NCI-H1694 treated with DMSO at 0.1 percent for 48 hours (cell line): ENCODE results near the gene SEMA5A.

Experiments
- DNase-seq: peaks from one replicate; lab custom pipeline; 2025; lab: John Stamatoyannopoulos, UW

SEMA5A gene

GRCh38 chr5:9009931-9010651 is 535.8 kb downstream of the SEMA5A start:
- no peak for DNase-seq

DNA sequence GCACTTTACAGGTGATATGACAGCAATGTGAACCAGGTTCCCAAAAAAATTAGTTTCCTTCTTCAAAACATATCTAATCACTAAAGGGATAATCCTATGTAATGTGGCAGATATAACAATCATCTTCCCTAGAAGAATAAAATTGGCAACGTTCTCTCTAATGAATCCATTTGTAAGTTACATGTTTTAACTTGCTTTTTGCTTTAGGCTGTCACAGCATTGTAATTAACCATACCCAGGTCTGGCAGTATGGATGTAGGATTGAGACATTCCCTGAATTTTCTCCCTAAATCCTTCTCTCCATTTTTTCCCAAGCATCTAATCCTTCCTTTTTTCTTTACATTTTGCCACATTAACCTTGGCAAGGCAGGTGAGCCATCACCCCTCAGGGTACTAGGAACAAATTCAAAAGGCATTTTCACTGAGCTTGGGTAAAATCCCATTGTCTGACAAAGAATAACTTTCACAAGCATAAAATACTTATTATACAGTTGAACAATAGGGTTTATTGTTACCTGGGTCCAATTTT is 548.3 kb downstream of the SEMA5A start:
- DNase-seq: no peak

DNA sequence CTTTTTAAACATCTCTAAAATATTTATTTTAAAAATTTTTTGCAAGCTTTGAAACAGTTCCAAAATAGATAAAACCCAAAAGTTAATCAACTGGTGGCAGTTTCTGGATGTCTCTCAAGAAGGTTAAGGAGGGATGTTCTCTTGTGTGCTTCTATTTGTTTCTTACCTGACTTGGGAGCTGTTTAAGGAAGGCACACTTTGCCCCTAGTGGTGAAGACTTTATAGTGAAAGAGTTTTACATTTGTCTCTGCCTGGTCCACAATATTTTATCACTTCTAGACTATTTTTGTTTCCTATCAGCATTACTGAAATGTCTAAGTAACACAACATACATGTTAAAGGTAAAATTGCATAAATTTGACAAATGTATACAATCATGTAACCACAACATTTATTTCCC is 552.8 kb downstream of the SEMA5A start:
- DNase-seq: no peak
